ENCODE data around the gene IL19.
"Not testable (repeated sequence)": the region's sequence is repeated elsewhere in the genome, so short reads cannot be mapped to it uniquely, and the experiment has no call there.

GRCh38 chr1:206853696-206854095 is 83.1 kb downstream of the IL19 start:
- TF ChIP-seq, protein P1, sequence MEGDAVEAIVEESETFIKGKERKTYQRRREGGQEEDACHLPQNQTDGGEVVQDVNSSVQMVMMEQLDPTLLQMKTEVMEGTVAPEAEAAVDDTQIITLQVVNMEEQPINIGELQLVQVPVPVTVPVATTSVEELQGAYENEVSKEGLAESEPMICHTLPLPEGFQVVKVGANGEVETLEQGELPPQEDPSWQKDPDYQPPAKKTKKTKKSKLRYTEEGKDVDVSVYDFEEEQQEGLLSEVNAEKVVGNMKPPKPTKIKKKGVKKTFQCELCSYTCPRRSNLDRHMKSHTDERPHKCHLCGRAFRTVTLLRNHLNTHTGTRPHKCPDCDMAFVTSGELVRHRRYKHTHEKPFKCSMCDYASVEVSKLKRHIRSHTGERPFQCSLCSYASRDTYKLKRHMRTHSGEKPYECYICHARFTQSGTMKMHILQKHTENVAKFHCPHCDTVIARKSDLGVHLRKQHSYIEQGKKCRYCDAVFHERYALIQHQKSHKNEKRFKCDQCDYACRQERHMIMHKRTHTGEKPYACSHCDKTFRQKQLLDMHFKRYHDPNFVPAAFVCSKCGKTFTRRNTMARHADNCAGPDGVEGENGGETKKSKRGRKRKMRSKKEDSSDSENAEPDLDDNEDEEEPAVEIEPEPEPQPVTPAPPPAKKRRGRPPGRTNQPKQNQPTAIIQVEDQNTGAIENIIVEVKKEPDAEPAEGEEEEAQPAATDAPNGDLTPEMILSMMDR (IDR thresholded peaks at IDR 0.05; ENCODE audit: low read depth, low read length) = not testable (repeated sequence)
- TF ChIP-seq EZH2phosphoT487 (IDR thresholded peaks at IDR 0.05; ENCODE audit: low read depth) = not testable (repeated sequence)
